GM12864 (cell line): ENCODE results near the gene PXDC1.
"Not testable (repeated sequence)": the region's sequence is repeated elsewhere in the genome, so short reads cannot be mapped to it uniquely, and the experiment has no call there.

Source experiments
- DNase-seq: peaks from one replicate; pipeline ENCODE4 v3.0.0-alpha.2; 2011; ENCODE audit warnings: low read depth
- H3K4me3 ChIP-seq: 2 replicates; pipeline ENCODE4 v1.5.1; 2011; ENCODE audit warnings: mild to moderate bottlenecking, low read depth, low read length, control low read depth
- TF ChIP-seq, protein P1 (sequence below): IDR thresholded peaks from 2 replicates; pipeline ENCODE4 v1.5.1; 2011; ENCODE audit warnings: low read depth, mild to moderate bottlenecking, moderate library complexity, low read length, control low read depth, inconsistent platforms; ENCODE audit errors: missing control alignments

Gene PXDC1

DNA sequence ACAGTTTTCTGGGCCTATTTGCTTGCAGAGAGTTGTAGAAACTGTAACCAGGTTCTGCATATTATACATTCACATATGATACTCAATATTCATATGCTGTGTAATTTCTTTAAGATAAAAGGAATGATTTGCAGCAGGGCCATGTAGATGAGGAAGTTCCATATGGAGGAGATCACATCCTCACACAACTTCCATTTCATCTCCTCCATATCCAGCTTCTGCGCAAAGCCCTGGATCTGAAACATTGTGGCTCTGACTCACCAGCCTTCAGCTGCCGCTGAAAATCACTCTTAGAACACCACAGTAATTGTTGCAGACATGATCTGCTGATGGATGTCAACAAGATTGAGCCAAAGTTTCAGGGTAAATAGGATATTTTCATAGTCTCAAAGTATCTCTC is 57.7 kb downstream of the PXDC1 start:
- TF ChIP-seq, protein P1, sequence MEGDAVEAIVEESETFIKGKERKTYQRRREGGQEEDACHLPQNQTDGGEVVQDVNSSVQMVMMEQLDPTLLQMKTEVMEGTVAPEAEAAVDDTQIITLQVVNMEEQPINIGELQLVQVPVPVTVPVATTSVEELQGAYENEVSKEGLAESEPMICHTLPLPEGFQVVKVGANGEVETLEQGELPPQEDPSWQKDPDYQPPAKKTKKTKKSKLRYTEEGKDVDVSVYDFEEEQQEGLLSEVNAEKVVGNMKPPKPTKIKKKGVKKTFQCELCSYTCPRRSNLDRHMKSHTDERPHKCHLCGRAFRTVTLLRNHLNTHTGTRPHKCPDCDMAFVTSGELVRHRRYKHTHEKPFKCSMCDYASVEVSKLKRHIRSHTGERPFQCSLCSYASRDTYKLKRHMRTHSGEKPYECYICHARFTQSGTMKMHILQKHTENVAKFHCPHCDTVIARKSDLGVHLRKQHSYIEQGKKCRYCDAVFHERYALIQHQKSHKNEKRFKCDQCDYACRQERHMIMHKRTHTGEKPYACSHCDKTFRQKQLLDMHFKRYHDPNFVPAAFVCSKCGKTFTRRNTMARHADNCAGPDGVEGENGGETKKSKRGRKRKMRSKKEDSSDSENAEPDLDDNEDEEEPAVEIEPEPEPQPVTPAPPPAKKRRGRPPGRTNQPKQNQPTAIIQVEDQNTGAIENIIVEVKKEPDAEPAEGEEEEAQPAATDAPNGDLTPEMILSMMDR: no peak
- no peak overlapping the region for H3K4me3 ChIP-seq
- DNase-seq: no peak

DNA sequence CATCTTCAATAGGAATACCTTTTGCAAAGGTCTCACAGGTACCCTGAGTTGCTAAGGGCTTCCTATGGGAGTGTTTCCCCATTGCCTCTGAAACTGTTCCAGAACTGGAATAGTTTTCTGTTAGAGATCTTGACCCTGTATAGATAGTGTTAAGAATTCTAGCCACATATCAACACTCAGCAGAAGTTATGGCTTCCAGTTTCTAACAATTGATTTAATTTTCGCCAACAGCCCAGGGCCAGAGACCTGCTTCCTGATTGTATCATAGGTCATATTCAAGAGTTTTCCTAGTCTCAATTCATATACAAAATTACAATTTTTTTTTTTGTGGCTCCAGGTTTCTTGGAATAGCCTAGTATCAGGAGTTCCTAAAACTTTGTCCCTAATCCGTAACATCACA is 61.0 kb downstream of the PXDC1 start:
- DNase-seq: no peak
- no peak overlapping the region for H3K4me3 ChIP-seq
- TF ChIP-seq, protein P1: no peak

DNA sequence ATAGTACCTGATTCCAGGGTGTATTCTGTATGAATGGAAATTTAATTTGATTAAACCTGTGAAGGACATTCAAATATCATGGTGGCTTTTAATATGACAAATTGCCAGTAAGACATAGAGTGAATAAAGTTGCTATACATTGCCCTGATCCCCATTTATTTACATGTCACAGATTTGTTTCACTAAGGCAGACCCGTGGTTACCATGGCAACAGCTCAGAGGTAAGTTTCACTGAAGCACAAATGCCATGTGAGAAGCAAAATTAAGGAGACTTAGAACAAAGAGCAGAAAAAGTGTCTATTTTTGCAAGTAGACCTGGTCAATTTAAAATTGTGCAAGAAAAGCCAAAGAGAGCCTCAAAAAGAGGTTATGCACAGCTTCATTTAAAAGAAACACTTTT is 63.7 kb downstream of the PXDC1 start:
- DNase-seq: no peak
- TF ChIP-seq, protein P1: no peak
- H3K4me3 ChIP-seq: no peak overlapping the region

DNA sequence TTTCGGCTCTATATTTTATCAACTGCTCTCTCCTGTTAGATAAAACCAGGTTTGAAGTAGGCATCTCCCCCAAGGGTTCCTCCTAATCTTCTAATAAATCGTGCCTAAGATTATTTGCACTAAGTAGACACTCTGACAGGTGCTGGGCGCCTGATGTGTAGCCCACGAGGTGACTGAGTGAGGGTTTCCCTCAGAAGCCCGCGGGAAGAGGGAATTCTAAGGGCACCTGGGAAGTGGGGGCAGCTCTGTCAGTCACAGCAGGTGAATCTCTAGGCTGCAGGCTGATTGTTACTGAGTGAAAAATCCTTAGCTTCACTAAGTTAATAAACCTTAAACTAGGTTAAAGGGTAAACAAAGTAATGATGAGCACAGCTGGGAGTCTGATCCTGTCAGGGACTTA is 68.2 kb downstream of the PXDC1 start:
- DNase-seq: no peak
- TF ChIP-seq, protein P1: no peak
- H3K4me3 ChIP-seq: no peak overlapping the region

DNA sequence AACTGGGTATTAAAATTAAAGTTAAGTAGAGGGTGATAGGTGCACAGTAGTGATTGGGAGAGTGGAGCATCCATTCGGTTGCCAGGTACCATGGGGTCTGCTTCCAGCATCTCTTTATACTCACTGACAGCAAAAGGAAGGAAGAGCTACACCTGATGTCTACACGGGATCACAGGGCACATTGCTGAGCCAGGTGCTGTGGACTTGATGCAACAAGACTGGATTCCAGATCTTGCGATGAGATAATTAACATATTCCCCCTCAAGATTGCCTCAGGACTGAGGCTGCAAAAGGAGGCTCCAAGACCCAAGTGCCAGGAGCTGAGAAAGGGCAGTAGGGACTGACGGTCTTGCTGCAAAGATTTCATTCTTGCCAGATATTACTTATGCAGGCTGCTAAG is 72.6 kb downstream of the PXDC1 start:
- no peak overlapping the region for H3K4me3 ChIP-seq
- TF ChIP-seq, protein P1: no peak
- no peak for DNase-seq

DNA sequence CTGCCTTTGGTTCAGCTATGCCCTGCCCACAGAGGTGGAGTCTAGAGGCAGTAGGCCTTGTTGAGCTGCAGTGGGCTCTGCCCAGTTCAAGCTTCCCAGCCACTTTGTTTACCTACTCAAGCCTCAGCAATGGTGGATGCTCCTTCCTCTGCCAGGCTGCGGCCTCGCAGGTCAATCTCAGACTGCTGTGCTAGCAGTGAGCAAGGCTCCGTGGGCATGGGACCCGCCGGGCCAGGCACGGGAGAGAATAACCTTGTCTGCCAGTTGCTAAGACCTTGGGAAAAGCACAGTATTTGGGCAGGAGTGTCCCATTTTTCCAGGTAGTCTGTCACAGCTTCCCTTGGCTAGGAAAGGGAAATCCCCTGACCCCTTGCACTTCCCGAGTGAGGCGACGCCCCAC is 73.8 kb downstream of the PXDC1 start:
- H3K4me3 ChIP-seq, DNase-seq: not testable (repeated sequence)

DNA sequence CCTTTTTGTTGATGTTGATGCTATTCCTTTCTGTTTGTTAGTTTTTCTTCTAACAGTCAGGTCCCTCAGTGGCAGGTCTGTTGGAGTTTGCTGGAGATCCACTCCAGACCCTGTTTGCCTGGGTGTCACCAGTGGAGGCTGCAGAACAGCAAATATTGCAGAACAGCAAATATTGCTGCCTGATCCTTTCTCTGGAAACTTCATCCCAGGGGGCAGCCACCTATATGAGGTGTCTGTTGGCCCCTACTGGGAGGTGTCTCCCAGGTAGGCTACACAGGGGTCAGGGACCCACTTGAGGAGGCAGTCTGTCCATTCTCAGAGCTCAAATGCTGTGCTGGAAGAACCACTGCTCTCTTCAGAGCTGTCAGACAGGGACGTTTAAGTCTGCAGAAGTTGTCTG is 74.2 kb downstream of the PXDC1 start:
- DNase-seq, H3K4me3 ChIP-seq: not testable (repeated sequence)
